Central memory CD8-positive, alpha-beta T cell (primary cell): ENCODE measurements around the gene CRCP.
A peak's percentile ranks its signal among the peaks of the same experiment; 100 is the strongest.
"Not testable (repeated sequence)": the region's sequence is repeated elsewhere in the genome, so short reads cannot be mapped to it uniquely, and the experiment has no call there.

Experiments
- ATAC-seq: fragments of 150-1000 bp; cut with Tn5 transposase; replicated peaks from 2 replicates; pipeline ENCODE4 v1.10.0; 2022; ENCODE audit warnings: mild to moderate bottlenecking, moderate FRiP score, moderate number of reproducible peaks; ENCODE audit not compliant: poor library complexity, severe bottlenecking; ENCODE audit errors: extremely low read depth
- DNase-seq, 2 donors: peaks; one replicate each; pipeline ENCODE4 v3.0.0; 2021; ENCODE audit warnings: low spot score in 2 of 2
- H3K27ac Mint-ChIP-seq: one replicate; pipeline ENCODE4 v1.8.0; 2022; ENCODE audit warnings: low read depth, mild to moderate bottlenecking, moderate library complexity, mixed read lengths
- H3K27me3 Mint-ChIP-seq: one replicate; pipeline ENCODE4 v1.8.0; 2022; ENCODE audit warnings: mixed read lengths
- H3K36me3 Mint-ChIP-seq: one replicate; pipeline ENCODE4 v1.8.0; 2022; ENCODE audit warnings: mild to moderate bottlenecking, moderate library complexity, mixed read lengths; ENCODE audit not compliant: insufficient read depth
- H3K4me1 Mint-ChIP-seq: one replicate; pipeline ENCODE4 v1.8.0; 2022; ENCODE audit warnings: mixed read lengths
- H3K4me3 Mint-ChIP-seq: one replicate; pipeline ENCODE4 v1.8.0; 2022; ENCODE audit warnings: mild to moderate bottlenecking, moderate library complexity, mixed read lengths
- H3K9me3 Mint-ChIP-seq: one replicate; pipeline ENCODE4 v1.8.0; 2022; ENCODE audit warnings: mixed read lengths

The CRCP gene

GRCh38 chr7:66114743-66115649 lies at the start of gene CRCP:
Gene CRCP, plus strand, starts transcription at chr7:66114847. Its CDS starts 116 bp downstream, at chr7:66114963.
- Mint-ChIP-seq H3K4me1 (peaks cover 46% of the 10 kb centered on the region), H3K36me3 (peaks cover 18% of the 10 kb centered on the region), H3K27ac (peak within 1 kb of the TSS; percentile 99), H3K4me3 (peak within 1 kb of the TSS; percentile 99), H3K9me3 (no peaks in the 10 kb centered on the region), H3K27me3 (no peaks in the 10 kb centered on the region)
- DNase-seq (peak; percentile 78 to 85), ATAC-seq (peak; percentile 91)

- no peaks in the 10 kb centered on the region for H3K4me1 Mint-ChIP-seq
- no peaks in the 10 kb centered on the region for H3K9me3 Mint-ChIP-seq
- ATAC-seq (no peak), DNase-seq (no peak)
- H3K27me3 Mint-ChIP-seq, result no peaks in the 10 kb centered on the region
- H3K27ac Mint-ChIP-seq, result no peak overlapping the region
- H3K4me3 Mint-ChIP-seq, result no peak overlapping the region
- no peaks in the 10 kb centered on the region for H3K36me3 Mint-ChIP-seq
Observed at GRCh38 chr7:66069732-66070131, 44.9 kb upstream of the CRCP start.

GRCh38 chr7:66070222-66070621 lies 44.4 kb upstream of the CRCP start:
- Mint-ChIP-seq H3K36me3 (no peaks in the 10 kb centered on the region), H3K4me3 (no peak overlapping the region), H3K27ac (no peak overlapping the region), H3K4me1 (peaks cover 2% of the 10 kb centered on the region), H3K27me3 (no peaks in the 10 kb centered on the region), H3K9me3 (no peaks in the 10 kb centered on the region)
- DNase-seq (no peak), ATAC-seq (no peak)

GRCh38 chr7:66072208-66072607 lies 42.4 kb upstream of the CRCP start:
- H3K27me3 Mint-ChIP-seq, H3K9me3 Mint-ChIP-seq, H3K27ac Mint-ChIP-seq, ATAC-seq, H3K4me3 Mint-ChIP-seq, DNase-seq, H3K36me3 Mint-ChIP-seq: not testable (repeated sequence)
- H3K4me1 Mint-ChIP-seq, result peaks cover 12% of the 10 kb centered on the region

- H3K27ac Mint-ChIP-seq, result peak within 1 kb of the TSS; percentile 9
- H3K27me3 Mint-ChIP-seq, result no peaks in the 10 kb centered on the region
- DNase-seq, result peak; percentile 66 to 70
- H3K9me3 Mint-ChIP-seq, result no peaks in the 10 kb centered on the region
- peaks cover 19% of the 10 kb centered on the region for H3K4me1 Mint-ChIP-seq
- H3K4me3 Mint-ChIP-seq, result peak within 1 kb of the TSS; percentile 83
- peaks cover 2% of the 10 kb centered on the region for H3K36me3 Mint-ChIP-seq
- peak; percentile 94 for ATAC-seq
Observed at GRCh38 chr7:66075590-66076461, 38.8 kb upstream of the CRCP start, which contains the start of gene ASL. Gene ASL, plus strand, starts transcription at chr7:66075819. Its CDS starts 263 bp downstream, at chr7:66076082.

GRCh38 chr7:66076462-66077329 lies 38.0 kb upstream of the CRCP start:
- no peak for DNase-seq
- Mint-ChIP-seq H3K4me3 (peak overlapping the region; percentile 83), H3K36me3 (peaks cover 2% of the 10 kb centered on the region), H3K4me1 (peaks cover 19% of the 10 kb centered on the region), H3K27ac (peak overlapping the region; percentile 9), H3K27me3 (no peaks in the 10 kb centered on the region), H3K9me3 (no peaks in the 10 kb centered on the region)
- ATAC-seq, result no peak

GRCh38 chr7:66078067-66078466 lies 36.6 kb upstream of the CRCP start:
- peak overlapping the region; percentile 25 for H3K4me3 Mint-ChIP-seq

GRCh38 chr7:66082083-66082482 lies 32.6 kb upstream of the CRCP start:
- H3K4me3 Mint-ChIP-seq, result no peak overlapping the region
- H3K27ac Mint-ChIP-seq, result no peak overlapping the region

More at GRCh38 chr7:66078067-66078466, 36.6 kb upstream of the CRCP start:
- ATAC-seq, result no peak
- Mint-ChIP-seq H3K27me3 (no peaks in the 10 kb centered on the region), H3K4me1 (peaks cover 19% of the 10 kb centered on the region), H3K36me3 (peaks cover 5% of the 10 kb centered on the region), H3K27ac (peak overlapping the region; percentile 19), H3K9me3 (no peaks in the 10 kb centered on the region)
- no peak for DNase-seq

GRCh38 chr7:66082886-66083415 lies 31.7 kb upstream of the CRCP start:
- H3K36me3 Mint-ChIP-seq, result peaks cover 8% of the 10 kb centered on the region
- no peak for DNase-seq
- H3K27me3 Mint-ChIP-seq, result no peaks in the 10 kb centered on the region
- H3K9me3 Mint-ChIP-seq, result no peaks in the 10 kb centered on the region
- ATAC-seq, result no peak
- no peak overlapping the region for H3K4me3 Mint-ChIP-seq
- peaks cover 1% of the 10 kb centered on the region for H3K4me1 Mint-ChIP-seq
- no peak overlapping the region for H3K27ac Mint-ChIP-seq

More at GRCh38 chr7:66082083-66082482, 32.6 kb upstream of the CRCP start:
- ATAC-seq (no peak), DNase-seq (no peak)
- no peaks in the 10 kb centered on the region for H3K9me3 Mint-ChIP-seq
- peaks cover 7% of the 10 kb centered on the region for H3K4me1 Mint-ChIP-seq
- peaks cover 8% of the 10 kb centered on the region for H3K36me3 Mint-ChIP-seq
- no peaks in the 10 kb centered on the region for H3K27me3 Mint-ChIP-seq

- ATAC-seq (no peak), DNase-seq (no peak)
- Mint-ChIP-seq H3K27me3 (no peaks in the 10 kb centered on the region), H3K36me3 (peaks cover 8% of the 10 kb centered on the region), H3K27ac (no peak overlapping the region), H3K9me3 (no peaks in the 10 kb centered on the region), H3K4me1 (no peaks in the 10 kb centered on the region), H3K4me3 (no peak overlapping the region)
Observed at GRCh38 chr7:66083677-66084076, 31.0 kb upstream of the CRCP start.

- Mint-ChIP-seq H3K27me3 (no peaks in the 10 kb centered on the region), H3K4me3 (no peak overlapping the region), H3K36me3 (peaks cover 6% of the 10 kb centered on the region), H3K4me1 (no peaks in the 10 kb centered on the region), H3K9me3 (no peaks in the 10 kb centered on the region), H3K27ac (no peak overlapping the region)
- DNase-seq (no peak), ATAC-seq (no peak)
Observed at GRCh38 chr7:66088861-66089838, 25.5 kb upstream of the CRCP start.
